K562 (cell line): ENCODE data around the gene SLC35F5. TPM values are rescaled to one million over a fixed set of nuclear protein-coding genes. Genes with fewer than 3 reads are reported as not detected.

ENCODE experiments used
- ATAC-seq: fragments of 200-7000 bp; cut with Tn5 transposase; 3 replicates; pipeline ENCODE4 v1.9.1; 2020; ENCODE audit warnings: moderate library complexity
- BruUV-seq: library from RNA; stranded (reverse); fragments of 400-500 nt; replicated peaks from 2 replicates; lab custom pipeline; 2021; lab: Mats Ljungman, UMichigan
- CTCF ChIA-PET: fragments of 300-600 bp; formaldehyde crosslinking; extraction: SDS; loops from one replicate; lab custom pipeline; 2021; ENCODE audit warnings: low intra/inter-chr PET ratio; lab: Yijun Ruan, JAX
- POLR2A ChIA-PET: fragments of 300-600, 350-650 bp; sonication (Branson Sonifier 250); formaldehyde crosslinking; extraction: SDS; loops from one replicate; lab custom pipeline; 2021; ENCODE audit warnings: antibody characterized with exemption, inconsistent platforms; lab: Yijun Ruan, JAX
- DNase-seq, 4 experiments: peaks; one replicate each; pipeline versions ENCODE4 v3.0.0 to v3.0.0-alpha.2; 2011 to 2018; ENCODE audit warnings: low spot score in 3 of 4, mixed read lengths in 3 of 4; ENCODE audit errors: extremely low read depth in 1 of 4
- FAIRE-seq: peaks from 2 replicates; lab custom pipeline; 2011; peaks lifted over from hg19 to GRCh38; lab: Jason Lieb, UNC
- H2AFZ ChIP-seq: 2 replicates; pipeline ENCODE4 v1.6.0; 2011; ENCODE audit warnings: low read depth, low read length, control low read depth, inconsistent platforms
- H3K27ac ChIP-seq: fragments of 200-600 bp; 3 replicates; pipeline ENCODE4 v1.8.0; 2011; ENCODE audit warnings: low read depth, mild to moderate bottlenecking, control low read depth, inconsistent platforms, low read length, moderate library complexity, mixed read lengths; ENCODE audit errors: extremely low read depth
- H3K27me3 ChIP-seq, 2 experiments: fragments of 300-600 bp in 1 of 2; 2 replicates in 1 of 2; 3 replicates in 1 of 2; pipeline versions ENCODE4 v1.6.0 to v1.8.0; 2011; ENCODE audit warnings: inconsistent platforms in 2 of 2, low read length in 2 of 2, mild to moderate bottlenecking in 1 of 2, mixed read lengths in 1 of 2, moderate library complexity in 1 of 2; ENCODE audit not compliant: control insufficient read depth in 2 of 2, insufficient read depth in 2 of 2
- H3K36me3 ChIP-seq: fragments of 300-600 bp; 3 replicates; pipeline ENCODE4 v1.8.0; 2011; ENCODE audit warnings: mild to moderate bottlenecking, low read length, inconsistent platforms; ENCODE audit not compliant: control insufficient read depth, insufficient read depth
- H3K4me1 ChIP-seq, 2 experiments: fragments of 200-600 bp in 1 of 2; replicated peaks in 1 of 2; 2 replicates in 1 of 2; 3 replicates in 1 of 2; pipeline versions ENCODE4 v1.5.1 to v1.8.0; 2011; ENCODE audit warnings: inconsistent platforms in 2 of 2, low read length in 2 of 2, mild to moderate bottlenecking in 1 of 2, mixed read lengths in 1 of 2, moderate library complexity in 1 of 2; ENCODE audit not compliant: control insufficient read depth in 2 of 2, insufficient read depth in 2 of 2
- H3K4me2 ChIP-seq: 2 replicates; pipeline ENCODE4 v1.6.1; 2011; ENCODE audit warnings: low read length, control low read depth, inconsistent platforms, mixed read lengths; ENCODE audit not compliant: insufficient read depth
- H3K4me3 ChIP-seq: fragments of 200-600 bp; sonication (generic), shearing (Covaris generic); 2 replicates; pipeline ENCODE4 v1.5.1; 2016; ENCODE audit warnings: control low read depth, inconsistent platforms
- H3K79me2 ChIP-seq: fragments of 200-600 bp; 3 replicates; pipeline ENCODE4 v1.8.0; 2011; ENCODE audit warnings: low read length, inconsistent platforms; ENCODE audit not compliant: control insufficient read depth, insufficient read depth
- H3K9ac ChIP-seq, 2 experiments: 2 replicates each; pipeline versions ENCODE4 v1.6.0 to v1.6.1; 2011; ENCODE audit warnings: low read depth in 2 of 2, low read length in 2 of 2, control low read depth in 1 of 2, inconsistent platforms in 1 of 2, mild to moderate bottlenecking in 1 of 2, mixed read lengths in 1 of 2; ENCODE audit not compliant: insufficient read depth in 1 of 2
- H3K9me1 ChIP-seq: one replicate; pipeline ENCODE4 v1.6.0; 2011; ENCODE audit warnings: inconsistent platforms, mild to moderate bottlenecking, low read length, moderate library complexity; ENCODE audit not compliant: control insufficient read depth, insufficient read depth
- H3K9me3 ChIP-seq: replicated peaks from 2 replicates; pipeline ENCODE4 v1.5.1; 2011; ENCODE audit warnings: low read depth, low read length, inconsistent platforms; ENCODE audit not compliant: control insufficient read depth, insufficient read depth
- H4K20me1 ChIP-seq: replicated peaks from 2 replicates; pipeline ENCODE4 v1.6.1; 2011; ENCODE audit warnings: low read length, inconsistent platforms, mixed read lengths; ENCODE audit not compliant: control insufficient read depth, insufficient read depth
- ARID1B ChIP-seq: fragments of 450-650 bp; IDR thresholded peaks from 2 replicates; pipeline ENCODE4 v1.6.1; 2016; ENCODE audit warnings: antibody characterized with exemption, mild to moderate bottlenecking, inconsistent platforms
- GTF2F1 ChIP-seq: IDR thresholded peaks from 2 replicates; pipeline ENCODE4 v1.6.1; 2011; ENCODE audit warnings: low read depth, low read length, improper control_type of control experiment
- JUN ChIP-seq, 2 experiments: sonication (generic) in 1 of 2; formaldehyde crosslinking in 1 of 2; IDR thresholded peaks; 2 replicates each; pipeline versions ENCODE4 v1.6.1 to v1.8.0; 2012 to 2022; ENCODE audit warnings: borderline replicate concordance in 2 of 2, mild to moderate bottlenecking in 2 of 2, improper control_type of control experiment in 1 of 2, low read depth in 1 of 2, low read length in 1 of 2, missing genetic modification reagents in 1 of 2
- RUNX1 ChIP-seq: sonication (generic); IDR thresholded peaks from 2 replicates; pipeline ENCODE4 v1.6.1; 2016; ENCODE audit warnings: antibody characterized with exemption, low read depth
- ZEB2 ChIP-seq: fragments of 450-650 bp; IDR thresholded peaks from 2 replicates; pipeline ENCODE4 v1.6.1; 2016
- WGBS: fragments of 100-300 bp; shearing (Covaris generic); methylation state at CpG from one replicate; pipeline ENCODE4 v1.1.6; 2016; ENCODE audit warnings: low coverage, mixed read lengths; ENCODE audit not compliant: insufficient coverage; ENCODE audit errors: missing lambda C conversion rate; 5-methylcytosine and 5-hydroxymethylcytosine counted together
- in situ Hi-C: fragments of 300-500 bp; cut with MboI; formaldehyde crosslinking; loops from 4 replicates; pipeline ENCODE4 v1.15.0; 2018; ENCODE audit warnings: inconsistent platforms, mixed read lengths
- intact Hi-C: fragments of 100-400 bp; cut with micrococcal nuclease; formaldehyde crosslinking; loops from 2 replicates; pipeline ENCODE4 v1.14.2; 2022
- polyA plus RNA-seq, 8 experiments: library from polyadenylated mRNA; depleted of rRNA in 4 of 8; stranded (reverse) in 5 of 8; unstranded in 3 of 8; fragments of >200 nt; fragmentation: Nextera tagmentation in 2 of 8; fragmentation: Illumina TruSeq in 1 of 8; extraction: Ambion mirVana in 2 of 8; extraction: Trizol in 1 of 8; gene quantifications; 2 replicates each; pipeline versions ENCODE4 v1.2.1 to v1.2.3, GENCODE V29; 2011 to 2014; ENCODE audit warnings: inconsistent platforms in 1 of 8, missing spikeins in 1 of 8
- total RNA-seq, 7 experiments: library from RNA; depleted of rRNA in 6 of 7; stranded (reverse); fragments of >200 nt in 6 of 7; fragmentation: Illumina TruSeq in 2 of 7; extraction: Trizol in 2 of 7; gene quantifications; 2 replicates each; pipeline versions ENCODE4 v1.2.1 to v1.2.3, GENCODE V29; 2011 to 2021; ENCODE audit warnings: low replicate concordance in 1 of 7

Gene SLC35F5
- total and polyA plus RNA-seq, 9 of the 15 experiments (the other 6 are each of a cell fraction or from before 2014, with no cell fraction given): 4.9 to 50.7 (median 30.5) TPM

GRCh38 chr2:113796592-113797175, 40.2 kb upstream of the SLC35F5 start:
- WGBS: 2% methylated on average over 6 of the region's 6 CpGs
- Histone ChIP-seq H3K4me1 (no peaks in the 10 kb centered on the region; a peak in 1 of 5 replicates), H3K9ac (no peak overlapping the region), H3K27me3 (peaks cover 9 to 28% of the 10 kb centered on the region in 2 experiments; a peak in 4 of 5 replicates), H3K36me3 (no peaks in the 10 kb centered on the region), H3K9me1 (no peaks in the 10 kb centered on the region), H3K4me2 (no peak overlapping the region), H3K9me3 (no peaks in the 10 kb centered on the region), H3K4me3 (no peak overlapping the region), H2AFZ (no peak overlapping the region), H3K79me2 (no peaks in the 10 kb centered on the region), H4K20me1 (no peaks in the 10 kb centered on the region), H3K27ac (no peak overlapping the region)
- intact Hi-C loops (no loop called here), in situ Hi-C loops (no loop called here)
- ChIA-PET POLR2A (interaction anchor here (1.0 kb wide), 1 partner anchor 11 kb away, joined by 3 read pairs; no protein-coding TSS in a partner anchor), CTCF (no interaction called here)
- TF ChIP-seq ARID1B (no peak), ZEB2 (no peak)
- FAIRE-seq (no peak), DNase-seq (no peak), ATAC-seq (no peak)
- no TSS peak for BruUV-seq

DNA sequence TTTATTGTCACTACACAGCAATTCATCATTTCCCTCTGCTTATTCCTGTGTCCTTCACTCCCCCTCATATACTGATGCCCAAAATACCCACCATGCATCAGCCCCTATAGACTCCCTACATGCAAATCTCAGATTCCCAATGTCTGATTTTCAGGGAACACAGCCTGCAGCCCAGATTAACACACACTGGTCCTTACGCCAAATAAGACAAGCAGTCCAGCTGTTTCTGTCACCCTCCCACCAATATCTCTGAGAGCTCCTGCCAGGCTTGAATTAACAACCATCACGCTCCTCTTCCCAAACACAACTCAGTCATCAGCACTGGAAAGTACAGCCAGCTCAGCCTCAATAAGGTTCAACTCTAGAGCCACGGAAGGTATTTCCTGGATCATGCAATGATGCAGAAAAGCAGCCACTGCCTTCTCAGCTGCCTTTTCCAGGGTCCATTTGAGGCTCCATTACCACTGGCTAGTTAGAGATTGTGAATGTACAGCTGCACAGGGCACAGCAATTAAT, 39.0 kb upstream of the SLC35F5 start:
- Histone ChIP-seq H4K20me1 (no peaks in the 10 kb centered on the region), H3K36me3 (no peaks in the 10 kb centered on the region), H3K4me2 (no peak overlapping the region), H3K27me3 (peaks cover 9 to 21% of the 10 kb centered on the region in 2 experiments; a peak in 4 of 5 replicates), H3K9me3 (no peaks in the 10 kb centered on the region), H3K9me1 (no peaks in the 10 kb centered on the region), H3K9ac (no peak overlapping the region), H3K4me1 (no peaks in the 10 kb centered on the region; a peak in 1 of 5 replicates), H3K27ac (no peak overlapping the region), H3K4me3 (no peak overlapping the region), H2AFZ (no peak overlapping the region), H3K79me2 (no peaks in the 10 kb centered on the region)
- intact Hi-C loops: no loop called here
- CTCF ChIA-PET: no interaction called here
- 2% methylated on average over 3 of the region's 3 CpGs for WGBS
- BruUV-seq: no TSS peak
- ATAC-seq (no peak), FAIRE-seq (no peak), DNase-seq (no peak)
- in situ Hi-C loops: no loop called here
- no peak for TF ChIP-seq JUN (IDR thresholded peaks at IDR 0.05; ENCODE audit: borderline replicate concordance, low read depth, low read length)
- TF ChIP-seq JUN (CRISPR knock-in tag; IDR thresholded peaks at IDR 0.05; ENCODE audit: borderline replicate concordance): no peak
- TF ChIP-seq RUNX1: no peak
- no peak for TF ChIP-seq GTF2F1
- POLR2A ChIA-PET: no interaction called here
